Progenitor cell of endocrine pancreas (in vitro differentiated cells): Measurements from ENCODE around the gene MOB3B. TPM values are rescaled to one million over a fixed set of nuclear protein-coding genes. Genes with fewer than 3 reads are reported as not detected.

ENCODE experiments used
- DNase-seq: peaks from one replicate; pipeline ENCODE4 v3.0.0; 2021; ENCODE audit warnings: low spot score; ENCODE audit not compliant: unreplicated experiment
- H3K27ac Mint-ChIP-seq: 2 replicates; pipeline ENCODE4 v1.8.0; 2021; ENCODE audit warnings: mild to moderate bottlenecking, moderate library complexity, mixed read lengths
- H3K27me3 Mint-ChIP-seq: 2 replicates; pipeline ENCODE4 v1.8.0; 2021; ENCODE audit warnings: mixed read lengths
- H3K36me3 Mint-ChIP-seq: 2 replicates; pipeline ENCODE4 v1.8.0; 2022; ENCODE audit warnings: mixed read lengths; ENCODE audit not compliant: insufficient read depth
- H3K4me1 Mint-ChIP-seq: 2 replicates; pipeline ENCODE4 v1.8.0; 2021; ENCODE audit warnings: low read depth, mixed read lengths
- H3K4me3 Mint-ChIP-seq: 2 replicates; pipeline ENCODE4 v1.8.0; 2021; ENCODE audit warnings: low read depth, mild to moderate bottlenecking, moderate library complexity, mixed read lengths
- H3K9me3 Mint-ChIP-seq: 2 replicates; pipeline ENCODE4 v1.8.0; 2021; ENCODE audit warnings: low read depth, mixed read lengths
- CTCF ChIP-seq: fragments of 200-600 bp; sonication (generic); IDR thresholded peaks from one replicate; pipeline ENCODE4 v1.5.0; 2021; ENCODE audit warnings: antibody characterized with exemption, mild to moderate bottlenecking; ENCODE audit not compliant: unreplicated experiment
- total RNA-seq: library from RNA; stranded (reverse); gene quantifications from 2 replicates; pipeline ENCODE4 v1.2.1, GENCODE V29; 2021

Gene MOB3B
- total RNA-seq, 1 donor from 2014 or later, result 15.4 TPM

- Mint-ChIP-seq H3K27me3 (no peaks in the 10 kb centered on the region), H3K27ac (no peak overlapping the region), H3K4me1 (peaks cover 9% of the 10 kb centered on the region), H3K36me3 (peaks cover 20% of the 10 kb centered on the region), H3K9me3 (peaks cover 16% of the 10 kb centered on the region), H3K4me3 (no peak overlapping the region)
- no peak for DNase-seq
- TF ChIP-seq CTCF, result no peak
Measured at GRCh38 chr9:27482709-27483108, 46.9 kb downstream of the MOB3B start.

GRCh38 chr9:27478322-27478721, 51.3 kb downstream of the MOB3B start:
- peaks cover 17% of the 10 kb centered on the region for H3K36me3 Mint-ChIP-seq
- TF ChIP-seq CTCF, result no peak
- H3K4me1 Mint-ChIP-seq, result no peaks in the 10 kb centered on the region
- no peak overlapping the region for H3K4me3 Mint-ChIP-seq
- H3K27ac Mint-ChIP-seq, result no peak overlapping the region
- peaks cover 16% of the 10 kb centered on the region for H3K9me3 Mint-ChIP-seq
- H3K27me3 Mint-ChIP-seq, result no peaks in the 10 kb centered on the region
- DNase-seq, result no peak

GRCh38 chr9:27476870-27477515, 52.6 kb downstream of the MOB3B start:
- Mint-ChIP-seq H3K27ac (no peak overlapping the region), H3K4me1 (peaks cover 4% of the 10 kb centered on the region), H3K4me3 (no peak overlapping the region), H3K36me3 (peaks cover 16% of the 10 kb centered on the region), H3K9me3 (peaks cover 16% of the 10 kb centered on the region), H3K27me3 (no peaks in the 10 kb centered on the region)
- TF ChIP-seq CTCF, result no peak
- no peak for DNase-seq

GRCh38 chr9:27475057-27475595, 54.5 kb downstream of the MOB3B start:
- no peak overlapping the region for H3K27ac Mint-ChIP-seq
- H3K9me3 Mint-ChIP-seq, result peaks cover 12% of the 10 kb centered on the region
- DNase-seq, result no peak
- no peaks in the 10 kb centered on the region for H3K27me3 Mint-ChIP-seq
- no peak overlapping the region for H3K4me3 Mint-ChIP-seq
- peaks cover 12% of the 10 kb centered on the region for H3K4me1 Mint-ChIP-seq
- peaks cover 9% of the 10 kb centered on the region for H3K36me3 Mint-ChIP-seq
- no peak for TF ChIP-seq CTCF

- H3K4me1 Mint-ChIP-seq, result peaks cover 14% of the 10 kb centered on the region
- no peak overlapping the region for H3K27ac Mint-ChIP-seq
- H3K27me3 Mint-ChIP-seq, result no peaks in the 10 kb centered on the region
- no peak overlapping the region for H3K4me3 Mint-ChIP-seq
- DNase-seq, result no peak
- H3K9me3 Mint-ChIP-seq, result peaks cover 11% of the 10 kb centered on the region
- H3K36me3 Mint-ChIP-seq, result peaks cover 9% of the 10 kb centered on the region
- TF ChIP-seq CTCF, result no peak
Measured at GRCh38 chr9:27474305-27474704, 55.3 kb downstream of the MOB3B start.
